NCI-H187 treated with DMSO at 0.1 percent for 48 hours (cell line): ENCODE data around the gene BASP1.
"Not testable (repeated sequence)": the region's sequence is repeated elsewhere in the genome, so short reads cannot be mapped to it uniquely, and the experiment has no call there.

Experiments used
- DNase-seq: peaks from one replicate; lab custom pipeline; 2025; lab: John Stamatoyannopoulos, UW

Gene BASP1

GRCh38 chr5:17289681-17290539 is 72.5 kb downstream of the BASP1 start:
- no peak for DNase-seq

GRCh38 chr5:17290540-17290974 is 73.1 kb downstream of the BASP1 start:
- no peak for DNase-seq

GRCh38 chr5:17292434-17293015 is 75.1 kb downstream of the BASP1 start:
- no peak for DNase-seq

GRCh38 chr5:17294639-17295311 is 77.3 kb downstream of the BASP1 start:
- DNase-seq: no peak

GRCh38 chr5:17295671-17296070 is 78.2 kb downstream of the BASP1 start:
- DNase-seq: no peak

GRCh38 chr5:17302106-17302505 is 84.7 kb downstream of the BASP1 start:
- DNase-seq: no peak

- no peak for DNase-seq
Observed at GRCh38 chr5:17302604-17303003, 85.2 kb downstream of the BASP1 start.

GRCh38 chr5:17304282-17304681 is 86.9 kb downstream of the BASP1 start:
- DNase-seq: no peak

- no peak for DNase-seq
Observed at GRCh38 chr5:17305017-17305416, 87.6 kb downstream of the BASP1 start.

GRCh38 chr5:17305964-17306725 is 88.7 kb downstream of the BASP1 start:
- DNase-seq: no peak

GRCh38 chr5:17306726-17307091 is 89.3 kb downstream of the BASP1 start:
- no peak for DNase-seq

GRCh38 chr5:17307440-17307839 is 90.0 kb downstream of the BASP1 start:
- DNase-seq: not testable (repeated sequence)

- no peak for DNase-seq
Observed at GRCh38 chr5:17308326-17309065, 91.1 kb downstream of the BASP1 start.

- DNase-seq: no peak
Observed at GRCh38 chr5:17309462-17309861, 92.0 kb downstream of the BASP1 start.

- DNase-seq: not testable (repeated sequence)
Observed at GRCh38 chr5:17310502-17310901, 93.1 kb downstream of the BASP1 start.

GRCh38 chr5:17311811-17312210 is 94.4 kb downstream of the BASP1 start:
- DNase-seq: not testable (repeated sequence)

- no peak for DNase-seq
Observed at GRCh38 chr5:17312358-17312757, 94.9 kb downstream of the BASP1 start.

- no peak for DNase-seq
Observed at GRCh38 chr5:17314907-17315471, 97.6 kb downstream of the BASP1 start.

- no peak for DNase-seq
Observed at GRCh38 chr5:17315710-17316221, 98.3 kb downstream of the BASP1 start.

- no peak for DNase-seq
Observed at GRCh38 chr5:17316970-17317459, 99.6 kb downstream of the BASP1 start.

- DNase-seq: no peak
Observed at GRCh38 chr5:17317473-17317872, 100.0 kb downstream of the BASP1 start.
